Effector memory CD4-positive, alpha-beta T cell (primary cell): ENCODE measurements around the gene CCDC88C.

Experiments
- DNase-seq, 3 donors: peaks; one replicate each; pipeline ENCODE4 v3.0.0-alpha.2; 2020
- H3K27ac ChIP-seq: 2 replicates; pipeline ENCODE4 v1.7.0; 2013; ENCODE audit warnings: mild to moderate bottlenecking, low read length, moderate library complexity; ENCODE audit not compliant: insufficient read depth, poor library complexity, severe bottlenecking
- H3K27me3 ChIP-seq: replicated peaks from 2 replicates; pipeline ENCODE4 v1.7.0; 2013; ENCODE audit warnings: mild to moderate bottlenecking, low read length; ENCODE audit not compliant: insufficient read depth, control insufficient read depth, poor library complexity, severe bottlenecking
- H3K36me3 ChIP-seq: 2 replicates; pipeline ENCODE4 v1.7.0; 2013; ENCODE audit warnings: mild to moderate bottlenecking, low read length, moderate library complexity; ENCODE audit not compliant: control insufficient read depth, insufficient read depth
- H3K4me1 ChIP-seq: 2 replicates; pipeline ENCODE4 v1.7.0; 2013; ENCODE audit warnings: low read length, mild to moderate bottlenecking; ENCODE audit not compliant: control insufficient read depth, insufficient read depth, poor library complexity, severe bottlenecking
- H3K4me3 ChIP-seq: 2 replicates; pipeline ENCODE4 v1.7.0; 2013; ENCODE audit warnings: low read length, low read depth, mild to moderate bottlenecking; ENCODE audit not compliant: insufficient read depth, poor library complexity, severe bottlenecking
- H3K9me3 ChIP-seq: 2 replicates; pipeline ENCODE4 v1.7.0; 2013; ENCODE audit warnings: mild to moderate bottlenecking, low read length, moderate library complexity; ENCODE audit not compliant: control insufficient read depth

The CCDC88C gene

GRCh38 chr14:91381801-91382670 is 35.6 kb downstream of the CCDC88C start:
- Histone ChIP-seq H3K4me3 (no peak overlapping the region), H3K27ac (peak overlapping the region; percentile 49), H3K27me3 (no peaks in the 10 kb centered on the region), H3K9me3 (no peaks in the 10 kb centered on the region), H3K36me3 (peaks cover 10% of the 10 kb centered on the region), H3K4me1 (peaks cover 80% of the 10 kb centered on the region)
- no peak for DNase-seq

- Histone ChIP-seq H3K4me3 (no peak overlapping the region), H3K27me3 (no peaks in the 10 kb centered on the region), H3K4me1 (peaks cover 81% of the 10 kb centered on the region), H3K36me3 (peaks cover 10% of the 10 kb centered on the region), H3K27ac (no peak overlapping the region), H3K9me3 (no peaks in the 10 kb centered on the region)
- no peak for DNase-seq
Observed at GRCh38 chr14:91380610-91381371, 36.8 kb downstream of the CCDC88C start.

- DNase-seq: no peak
- Histone ChIP-seq H3K4me1 (peaks cover 86% of the 10 kb centered on the region), H3K27ac (no peak overlapping the region), H3K9me3 (no peaks in the 10 kb centered on the region), H3K4me3 (no peak overlapping the region), H3K27me3 (no peaks in the 10 kb centered on the region), H3K36me3 (peaks cover 10% of the 10 kb centered on the region)
Observed at GRCh38 chr14:91380123-91380522, 37.5 kb downstream of the CCDC88C start.

- peaks cover 86% of the 10 kb centered on the region for H3K4me1 ChIP-seq
Observed at GRCh38 chr14:91379579-91379932, 38.1 kb downstream of the CCDC88C start.

GRCh38 chr14:91378930-91379578 is 38.6 kb downstream of the CCDC88C start:
- H3K36me3 ChIP-seq: peaks cover 10% of the 10 kb centered on the region
- no peak overlapping the region for H3K4me3 ChIP-seq
- DNase-seq: no peak
- H3K4me1 ChIP-seq: peaks cover 88% of the 10 kb centered on the region
- H3K27ac ChIP-seq: peak overlapping the region; percentile 28
- no peaks in the 10 kb centered on the region for H3K9me3 ChIP-seq
- H3K27me3 ChIP-seq: no peaks in the 10 kb centered on the region

More at GRCh38 chr14:91379579-91379932, 38.1 kb downstream of the CCDC88C start:
- DNase-seq: no peak
- no peak overlapping the region for H3K4me3 ChIP-seq
- H3K27me3 ChIP-seq: no peaks in the 10 kb centered on the region
- H3K27ac ChIP-seq: peak overlapping the region; percentile 14
- H3K36me3 ChIP-seq: peaks cover 10% of the 10 kb centered on the region
- no peaks in the 10 kb centered on the region for H3K9me3 ChIP-seq

- peak overlapping the region; percentile 28 for H3K27ac ChIP-seq
- peaks cover 10% of the 10 kb centered on the region for H3K36me3 ChIP-seq
- no peaks in the 10 kb centered on the region for H3K9me3 ChIP-seq
- H3K27me3 ChIP-seq: no peaks in the 10 kb centered on the region
- peaks cover 93% of the 10 kb centered on the region for H3K4me1 ChIP-seq
- no peak overlapping the region for H3K4me3 ChIP-seq
- DNase-seq: no peak
Observed at GRCh38 chr14:91377700-91378652, 39.6 kb downstream of the CCDC88C start.

- Histone ChIP-seq H3K9me3 (no peaks in the 10 kb centered on the region), H3K27ac (peak overlapping the region; percentile 78), H3K27me3 (no peaks in the 10 kb centered on the region), H3K36me3 (peaks cover 10% of the 10 kb centered on the region), H3K4me1 (peaks cover 92% of the 10 kb centered on the region), H3K4me3 (peak overlapping the region; percentile 3)
- DNase-seq: no peak
Observed at GRCh38 chr14:91376547-91377477, 40.8 kb downstream of the CCDC88C start.

- H3K9me3 ChIP-seq: no peaks in the 10 kb centered on the region
- H3K27ac ChIP-seq: peak overlapping the region; percentile 78
- H3K4me1 ChIP-seq: peaks cover 92% of the 10 kb centered on the region
- H3K36me3 ChIP-seq: peaks cover 10% of the 10 kb centered on the region
- no peak for DNase-seq
- H3K4me3 ChIP-seq: peak overlapping the region; percentile 16
- no peaks in the 10 kb centered on the region for H3K27me3 ChIP-seq
Observed at GRCh38 chr14:91375720-91376452, 41.7 kb downstream of the CCDC88C start.
